DOHH2 (cell line): ENCODE results near the gene CCDC180.

Source experiments
- EZH2phosphoT487 ChIP-seq: fragments of 200-600 bp; sonication (generic); IDR thresholded peaks from 2 replicates; pipeline ENCODE4 v1.6.1; 2017; ENCODE audit warnings: borderline replicate concordance, mild to moderate bottlenecking, antibody characterized with exemption, low read length, moderate library complexity, mixed read lengths
- TF ChIP-seq, protein P1 (sequence below): fragments of 200-600 bp; sonication (generic); IDR thresholded peaks from one replicate; pipeline ENCODE4 v1.5.1; 2014; ENCODE audit warnings: antibody characterized with exemption, mild to moderate bottlenecking, low read depth, low read length; ENCODE audit not compliant: poor library complexity, severe bottlenecking

DNA sequence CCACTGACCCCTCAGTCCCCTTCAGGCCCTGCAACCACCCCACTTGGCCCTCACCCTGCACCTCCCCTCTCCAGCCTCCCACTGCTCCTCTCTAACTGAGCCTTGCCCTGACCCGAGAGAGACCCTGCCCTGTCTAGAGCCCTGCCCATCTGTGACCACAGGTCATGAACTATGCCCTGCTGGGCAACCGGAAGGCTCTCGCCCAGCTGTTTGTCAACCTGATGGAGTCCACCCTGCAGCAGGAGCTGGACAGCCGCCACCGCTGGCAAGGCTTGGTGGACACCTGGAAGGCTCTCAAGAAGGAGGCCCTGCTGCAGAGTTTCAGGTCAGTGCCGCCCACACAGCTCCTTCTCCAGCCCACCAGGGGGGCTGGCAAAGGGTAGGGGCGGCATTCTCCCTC, 9.4 kb downstream of the CCDC180 start:
- TF ChIP-seq, protein P1, sequence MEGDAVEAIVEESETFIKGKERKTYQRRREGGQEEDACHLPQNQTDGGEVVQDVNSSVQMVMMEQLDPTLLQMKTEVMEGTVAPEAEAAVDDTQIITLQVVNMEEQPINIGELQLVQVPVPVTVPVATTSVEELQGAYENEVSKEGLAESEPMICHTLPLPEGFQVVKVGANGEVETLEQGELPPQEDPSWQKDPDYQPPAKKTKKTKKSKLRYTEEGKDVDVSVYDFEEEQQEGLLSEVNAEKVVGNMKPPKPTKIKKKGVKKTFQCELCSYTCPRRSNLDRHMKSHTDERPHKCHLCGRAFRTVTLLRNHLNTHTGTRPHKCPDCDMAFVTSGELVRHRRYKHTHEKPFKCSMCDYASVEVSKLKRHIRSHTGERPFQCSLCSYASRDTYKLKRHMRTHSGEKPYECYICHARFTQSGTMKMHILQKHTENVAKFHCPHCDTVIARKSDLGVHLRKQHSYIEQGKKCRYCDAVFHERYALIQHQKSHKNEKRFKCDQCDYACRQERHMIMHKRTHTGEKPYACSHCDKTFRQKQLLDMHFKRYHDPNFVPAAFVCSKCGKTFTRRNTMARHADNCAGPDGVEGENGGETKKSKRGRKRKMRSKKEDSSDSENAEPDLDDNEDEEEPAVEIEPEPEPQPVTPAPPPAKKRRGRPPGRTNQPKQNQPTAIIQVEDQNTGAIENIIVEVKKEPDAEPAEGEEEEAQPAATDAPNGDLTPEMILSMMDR, result no peak
- no peak for TF ChIP-seq EZH2phosphoT487
